Stimulated activated naive CD8-positive, alpha-beta T cell treated with anti-CD3 and anti-CD28 coated beads, Interleukin-15, amount 100 ng/mL, for 72 hours (primary cell): ENCODE data around the gene ALDH3A2.
A peak's percentile ranks its signal among the peaks of the same experiment; 100 is the strongest.
"Not testable (repeated sequence)": the region's sequence is repeated elsewhere in the genome, so short reads cannot be mapped to it uniquely, and the experiment has no call there.

ENCODE experiments used
- ATAC-seq: fragments of 150-1000 bp; cut with Tn5 transposase; 2 replicates; pipeline ENCODE4 v1.10.0; 2021; ENCODE audit warnings: mild to moderate bottlenecking, moderate library complexity
- DNase-seq, 2 donors: peaks; one replicate each; pipeline ENCODE4 v3.0.0; 2021 to 2022
- H3K27ac Mint-ChIP-seq, 2 donors: one replicate each; pipeline ENCODE4 v1.8.0; 2022; ENCODE audit warnings: mild to moderate bottlenecking in 2 of 2, mixed read lengths in 2 of 2, moderate library complexity in 2 of 2
- H3K27me3 Mint-ChIP-seq: one replicate; pipeline ENCODE4 v1.8.0; 2022; ENCODE audit warnings: mixed read lengths
- H3K4me1 Mint-ChIP-seq: one replicate; pipeline ENCODE4 v1.8.0; 2022; ENCODE audit warnings: mild to moderate bottlenecking, mixed read lengths
- H3K4me3 Mint-ChIP-seq, 2 donors: one replicate each; pipeline ENCODE4 v1.8.0; 2022; ENCODE audit warnings: mild to moderate bottlenecking in 2 of 2, mixed read lengths in 2 of 2, moderate library complexity in 1 of 2
- H3K9me3 Mint-ChIP-seq, 2 donors: one replicate each; pipeline ENCODE4 v1.8.0; 2022; ENCODE audit warnings: mixed read lengths in 2 of 2

The ALDH3A2 gene

DNA sequence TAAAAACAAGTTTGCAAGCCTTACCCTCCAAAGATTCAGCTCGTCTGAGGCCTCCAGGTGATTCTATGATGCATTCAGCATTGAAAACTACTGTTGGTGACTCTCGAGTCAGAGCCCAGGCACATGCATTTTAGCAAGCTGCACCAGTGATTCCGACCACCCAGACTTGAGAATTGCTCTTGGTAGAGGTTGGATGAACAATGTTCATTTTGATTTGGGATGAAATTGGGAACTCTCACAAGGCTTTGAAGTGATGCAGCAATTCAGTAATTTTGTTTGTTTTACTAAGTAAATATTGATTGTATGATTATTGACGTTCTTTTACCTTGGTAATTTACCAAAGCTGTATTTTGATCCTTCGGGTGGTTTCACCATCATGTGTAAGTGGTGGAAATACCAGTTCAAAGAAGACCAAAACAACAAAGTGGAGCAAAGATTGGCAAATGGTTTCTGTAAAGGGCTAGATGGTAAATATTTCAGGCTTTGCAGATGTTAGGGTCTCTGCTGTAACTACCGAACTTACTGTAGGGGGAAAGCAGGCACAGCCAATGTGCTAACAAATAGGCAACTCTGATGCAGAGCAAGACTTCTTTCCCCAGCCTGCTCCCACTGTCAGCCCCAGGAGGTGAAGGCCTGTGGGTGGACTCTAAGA, 11.8 kb downstream of the ALDH3A2 start:
- no peak overlapping the region for H3K27ac Mint-ChIP-seq
- H3K4me3 Mint-ChIP-seq, result no peak overlapping the region
- H3K27me3 Mint-ChIP-seq, result no peaks in the 10 kb centered on the region
- no peak for ATAC-seq
- H3K9me3 Mint-ChIP-seq, result no peaks in the 10 kb centered on the region
- no peak for DNase-seq
- no peaks in the 10 kb centered on the region for H3K4me1 Mint-ChIP-seq

DNA sequence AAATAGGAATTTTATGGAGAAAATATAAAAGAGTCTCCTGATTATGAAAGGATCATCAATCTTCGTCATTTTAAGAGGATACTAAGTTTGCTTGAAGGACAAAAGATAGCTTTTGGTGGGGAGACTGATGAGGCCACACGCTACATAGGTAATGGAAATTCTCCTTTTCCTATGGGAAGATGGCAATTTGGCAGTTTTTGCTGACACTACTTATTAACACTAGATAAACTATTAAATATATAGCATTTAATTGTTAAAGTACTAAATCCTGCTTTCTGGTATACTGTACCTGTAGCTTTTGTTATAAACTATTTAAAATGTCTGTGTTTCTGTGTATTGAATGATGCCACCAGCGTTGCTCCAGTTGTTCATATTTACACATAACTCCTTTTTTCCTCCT, 12.6 kb downstream of the ALDH3A2 start:
- no peak for DNase-seq
- Mint-ChIP-seq H3K27me3 (no peaks in the 10 kb centered on the region), H3K4me1 (no peaks in the 10 kb centered on the region), H3K4me3 (no peak overlapping the region), H3K9me3 (no peaks in the 10 kb centered on the region), H3K27ac (no peak overlapping the region)
- no peak for ATAC-seq

GRCh38 chr17:19663097-19663496, 14.5 kb downstream of the ALDH3A2 start:
- ATAC-seq, result no peak
- Mint-ChIP-seq H3K27me3 (no peaks in the 10 kb centered on the region), H3K4me3 (no peak overlapping the region), H3K4me1 (no peaks in the 10 kb centered on the region), H3K27ac (peak overlapping the region in 1 of 2 donors; percentile 25), H3K9me3 (no peaks in the 10 kb centered on the region)
- DNase-seq, result no peak

DNA sequence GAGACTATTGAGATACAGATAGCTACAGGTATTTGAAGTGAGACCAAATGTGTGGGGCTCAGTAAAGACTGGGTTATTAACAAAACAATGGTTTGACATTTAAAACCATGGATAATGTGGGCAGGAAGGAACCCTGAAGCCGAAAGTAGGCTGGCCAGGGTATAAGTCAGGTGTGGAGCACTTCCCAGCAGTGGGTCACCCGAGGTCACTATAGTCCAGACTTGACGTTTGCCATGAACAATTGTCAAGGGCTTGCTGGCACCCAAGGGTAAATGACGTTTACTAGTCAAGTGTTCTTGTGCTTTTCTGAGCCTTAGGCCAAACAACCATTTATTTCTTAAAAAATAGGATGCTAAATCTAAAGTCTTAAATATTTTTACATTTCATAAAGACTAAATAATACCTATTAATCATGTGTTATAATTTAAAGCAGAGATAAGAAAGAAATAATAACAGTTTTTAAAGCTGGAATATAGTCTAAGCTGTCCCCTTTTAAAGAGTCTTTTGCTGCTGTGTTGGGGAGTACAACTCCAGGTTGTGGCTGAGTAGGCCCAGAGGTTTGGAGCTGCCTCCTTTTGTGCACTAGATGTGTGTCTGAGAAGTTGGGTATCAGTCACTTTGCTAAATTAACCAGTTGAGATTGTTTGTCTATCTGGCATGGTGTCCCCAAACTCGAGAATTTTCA, 15.7 kb downstream of the ALDH3A2 start:
- Mint-ChIP-seq H3K4me1 (no peaks in the 10 kb centered on the region), H3K4me3 (no peak overlapping the region), H3K27ac (no peak overlapping the region), H3K9me3 (no peaks in the 10 kb centered on the region), H3K27me3 (no peaks in the 10 kb centered on the region)
- DNase-seq (no peak), ATAC-seq (no peak)

DNA sequence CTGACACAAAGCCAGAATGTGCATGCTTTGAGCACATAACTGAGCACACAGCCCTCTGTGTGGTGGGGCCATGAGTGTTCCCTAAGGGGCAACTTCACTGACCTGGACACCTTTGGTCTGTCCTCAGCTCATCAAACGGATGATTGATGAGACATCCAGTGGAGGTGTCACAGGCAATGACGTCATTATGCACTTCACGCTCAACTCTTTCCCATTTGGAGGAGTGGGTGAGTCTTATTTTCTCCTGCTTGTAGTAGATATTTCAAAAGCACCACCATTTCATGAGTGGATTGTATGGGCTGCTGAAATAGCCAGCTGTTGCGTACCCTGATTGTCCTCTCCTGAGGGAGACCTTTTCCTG, 16.2 kb downstream of the ALDH3A2 start:
- Mint-ChIP-seq H3K9me3 (no peaks in the 10 kb centered on the region), H3K4me3 (no peak overlapping the region), H3K27me3 (no peaks in the 10 kb centered on the region), H3K27ac (peak overlapping the region in 1 of 2 donors; percentile 37), H3K4me1 (no peaks in the 10 kb centered on the region)
- DNase-seq (no peak), ATAC-seq (no peak)

DNA sequence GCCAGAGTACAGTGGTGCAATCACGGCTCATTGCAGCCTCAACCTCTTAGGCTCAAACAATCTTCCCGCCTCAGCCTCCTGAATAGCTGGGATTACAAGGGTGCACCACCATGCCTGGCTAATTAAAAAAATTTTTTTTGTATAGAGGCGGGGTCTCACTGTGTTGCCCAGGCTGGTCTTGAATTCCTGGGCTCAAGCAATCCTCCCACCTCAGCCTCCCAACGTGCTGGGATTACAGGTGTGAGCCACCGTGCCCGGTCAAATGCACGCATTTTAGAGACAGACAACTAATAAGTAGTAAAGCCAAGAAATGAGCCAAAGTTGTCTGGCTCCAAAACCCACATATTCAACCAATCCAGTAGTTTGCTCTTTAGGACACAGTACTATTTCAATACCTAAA, 21.1 kb downstream of the ALDH3A2 start:
- DNase-seq, H3K27ac Mint-ChIP-seq, H3K4me3 Mint-ChIP-seq, ATAC-seq, H3K27me3 Mint-ChIP-seq, H3K9me3 Mint-ChIP-seq, H3K4me1 Mint-ChIP-seq: not testable (repeated sequence)

- no peaks in the 10 kb centered on the region for H3K9me3 Mint-ChIP-seq
- DNase-seq (no peak), ATAC-seq (no peak)
- H3K27me3 Mint-ChIP-seq, result no peaks in the 10 kb centered on the region
- H3K27ac Mint-ChIP-seq, result peak overlapping the region in 1 of 2 donors; percentile 22
- no peak overlapping the region for H3K4me3 Mint-ChIP-seq
- no peaks in the 10 kb centered on the region for H3K4me1 Mint-ChIP-seq
These were observed 22.4 kb downstream of the ALDH3A2 start for GRCh38 chr17:19670908-19671307.

DNA sequence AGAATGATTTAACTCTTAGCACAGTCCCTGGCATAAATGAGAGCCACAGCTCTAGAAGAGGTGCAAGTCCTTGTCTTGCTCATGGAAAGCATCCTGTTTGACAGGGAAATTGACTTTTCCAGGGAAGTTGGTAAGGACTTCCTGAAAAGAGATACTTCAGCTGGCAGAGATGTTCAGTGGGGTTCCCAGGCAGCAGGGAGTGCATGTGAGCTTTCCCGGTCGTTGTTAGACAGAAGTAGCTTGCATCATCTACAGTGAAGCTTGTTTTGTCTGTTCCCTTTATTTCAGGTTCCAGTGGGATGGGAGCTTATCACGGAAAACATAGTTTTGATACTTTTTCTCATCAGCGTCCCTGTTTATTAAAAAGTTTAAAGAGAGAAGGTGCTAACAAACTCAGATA, 22.9 kb downstream of the ALDH3A2 start:
- Mint-ChIP-seq H3K4me1 (no peaks in the 10 kb centered on the region), H3K4me3 (no peak overlapping the region), H3K27me3 (no peaks in the 10 kb centered on the region), H3K27ac (no peak overlapping the region), H3K9me3 (no peaks in the 10 kb centered on the region)
- ATAC-seq, result no peak
- no peak for DNase-seq

DNA sequence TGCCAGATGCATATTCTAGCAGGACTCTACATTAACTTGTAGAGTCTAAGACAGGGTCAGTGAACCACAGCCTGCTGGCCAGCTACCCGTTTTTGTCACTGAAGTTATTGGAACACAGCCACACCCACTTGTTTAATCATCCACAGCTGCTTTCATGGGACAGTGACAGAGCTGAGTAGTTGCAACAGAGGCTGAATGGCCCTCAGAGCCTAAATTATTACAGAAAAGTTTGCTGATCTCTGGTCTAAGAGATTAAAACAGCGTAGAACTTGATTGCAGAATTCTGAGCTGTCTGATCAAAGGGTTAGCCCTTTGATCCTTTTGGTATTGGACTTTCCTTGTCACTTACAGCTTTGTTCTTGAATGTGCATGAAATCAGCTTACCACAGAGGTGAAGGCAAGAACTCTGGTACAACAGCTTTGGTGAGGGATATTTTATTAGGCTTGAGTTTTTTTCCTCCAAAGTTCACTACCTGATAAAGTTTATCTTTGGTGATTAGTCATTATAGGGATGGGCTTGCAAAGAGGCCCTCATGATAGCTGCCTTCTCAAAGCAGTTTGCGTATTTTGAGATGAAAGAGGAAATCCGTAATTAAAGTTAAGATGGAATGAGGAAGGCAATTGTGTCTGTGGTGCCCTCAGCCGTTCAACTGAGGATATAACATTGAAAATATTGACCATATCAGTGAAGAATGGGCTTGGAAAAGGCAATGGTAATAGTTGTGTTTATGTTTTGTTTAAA, 23.6 kb downstream of the ALDH3A2 start:
- ATAC-seq (no peak), DNase-seq (no peak)
- Mint-ChIP-seq H3K4me3 (no peak overlapping the region), H3K27ac (no peak overlapping the region), H3K4me1 (no peaks in the 10 kb centered on the region), H3K9me3 (no peaks in the 10 kb centered on the region), H3K27me3 (no peaks in the 10 kb centered on the region)

DNA sequence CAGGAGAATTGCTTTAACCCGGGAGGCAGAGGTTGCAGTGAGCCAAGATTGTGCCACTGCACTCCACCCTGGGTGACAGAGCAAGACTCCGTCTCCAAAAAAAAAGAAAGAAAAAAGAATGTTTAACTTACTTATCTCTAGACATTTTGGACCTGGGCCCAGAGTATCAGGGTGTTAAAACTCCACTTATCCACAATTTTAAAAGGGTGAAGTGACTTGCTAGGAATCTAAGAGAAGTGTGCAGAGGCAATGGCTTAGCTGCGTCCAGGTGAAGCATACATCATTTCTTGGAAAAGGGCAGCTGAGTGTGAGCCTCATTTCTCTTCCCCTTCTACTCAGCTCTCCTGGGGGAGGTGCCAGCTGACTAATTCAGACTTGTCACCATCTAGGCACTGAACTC, 25.1 kb downstream of the ALDH3A2 start:
- Mint-ChIP-seq H3K9me3 (no peaks in the 10 kb centered on the region), H3K4me1 (no peaks in the 10 kb centered on the region), H3K4me3 (no peak overlapping the region), H3K27me3 (no peaks in the 10 kb centered on the region), H3K27ac (no peak overlapping the region)
- ATAC-seq (no peak), DNase-seq (no peak)

GRCh38 chr17:19676896-19677295, 28.3 kb downstream of the ALDH3A2 start:
- no peak overlapping the region for H3K27ac Mint-ChIP-seq
- no peaks in the 10 kb centered on the region for H3K4me1 Mint-ChIP-seq
- ATAC-seq, result no peak

DNA sequence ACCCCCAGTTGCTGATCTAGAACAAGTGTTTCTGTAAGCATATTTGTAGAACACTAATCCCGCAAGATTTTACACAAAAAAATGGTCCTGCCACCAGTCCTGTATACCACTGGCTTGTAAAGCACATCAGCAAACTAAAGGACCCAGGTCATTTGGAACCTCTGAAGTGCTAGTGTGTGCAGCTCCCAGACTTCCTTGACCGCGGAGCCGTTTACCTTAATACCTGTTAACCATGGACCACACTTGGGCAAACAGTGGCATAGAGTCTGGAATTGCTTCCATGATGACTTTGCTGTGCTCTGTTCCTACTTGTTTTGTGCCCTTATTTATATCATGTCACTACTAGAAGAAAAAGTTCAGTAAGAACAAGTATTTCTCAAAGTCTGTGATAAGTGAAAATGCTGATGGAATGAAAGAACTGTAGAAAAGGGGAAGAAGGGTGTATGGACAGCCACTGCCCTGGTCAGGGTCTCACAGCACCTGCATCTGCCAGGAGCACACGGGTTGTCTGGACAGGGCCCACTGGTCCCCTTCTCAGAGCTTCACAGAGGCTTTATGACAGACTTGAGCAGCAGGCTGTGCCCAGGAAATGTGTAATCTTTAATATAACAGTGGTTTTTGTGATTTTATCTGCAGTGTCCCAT, 29.3 kb downstream of the ALDH3A2 start:
- H3K27ac Mint-ChIP-seq, result no peak overlapping the region
- ATAC-seq (no peak), DNase-seq (no peak)
- no peak overlapping the region for H3K4me3 Mint-ChIP-seq
- H3K4me1 Mint-ChIP-seq, result no peaks in the 10 kb centered on the region
- H3K9me3 Mint-ChIP-seq, result no peaks in the 10 kb centered on the region
- H3K27me3 Mint-ChIP-seq, result no peaks in the 10 kb centered on the region

More at GRCh38 chr17:19676896-19677295, 28.3 kb downstream of the ALDH3A2 start:
- Mint-ChIP-seq H3K27me3 (no peaks in the 10 kb centered on the region), H3K4me3 (no peak overlapping the region), H3K9me3 (no peaks in the 10 kb centered on the region)
- no peak for DNase-seq

GRCh38 chr17:19678581-19679453, 30.3 kb downstream of the ALDH3A2 start:
- H3K9me3 Mint-ChIP-seq, result no peaks in the 10 kb centered on the region
- no peaks in the 10 kb centered on the region for H3K4me1 Mint-ChIP-seq
- no peaks in the 10 kb centered on the region for H3K27me3 Mint-ChIP-seq
- no peak for ATAC-seq
- DNase-seq, result no peak
- H3K27ac Mint-ChIP-seq, result no peak overlapping the region
- H3K4me3 Mint-ChIP-seq, result no peak overlapping the region

- H3K9me3 Mint-ChIP-seq, result no peaks in the 10 kb centered on the region
- ATAC-seq (no peak), DNase-seq (no peak)
- H3K4me3 Mint-ChIP-seq, result no peak overlapping the region
- no peaks in the 10 kb centered on the region for H3K27me3 Mint-ChIP-seq
- H3K27ac Mint-ChIP-seq, result peak overlapping the region in 1 of 2 donors; percentile 28
- no peaks in the 10 kb centered on the region for H3K4me1 Mint-ChIP-seq
These were observed 34.6 kb downstream of the ALDH3A2 start for GRCh38 chr17:19683117-19683516.

DNA sequence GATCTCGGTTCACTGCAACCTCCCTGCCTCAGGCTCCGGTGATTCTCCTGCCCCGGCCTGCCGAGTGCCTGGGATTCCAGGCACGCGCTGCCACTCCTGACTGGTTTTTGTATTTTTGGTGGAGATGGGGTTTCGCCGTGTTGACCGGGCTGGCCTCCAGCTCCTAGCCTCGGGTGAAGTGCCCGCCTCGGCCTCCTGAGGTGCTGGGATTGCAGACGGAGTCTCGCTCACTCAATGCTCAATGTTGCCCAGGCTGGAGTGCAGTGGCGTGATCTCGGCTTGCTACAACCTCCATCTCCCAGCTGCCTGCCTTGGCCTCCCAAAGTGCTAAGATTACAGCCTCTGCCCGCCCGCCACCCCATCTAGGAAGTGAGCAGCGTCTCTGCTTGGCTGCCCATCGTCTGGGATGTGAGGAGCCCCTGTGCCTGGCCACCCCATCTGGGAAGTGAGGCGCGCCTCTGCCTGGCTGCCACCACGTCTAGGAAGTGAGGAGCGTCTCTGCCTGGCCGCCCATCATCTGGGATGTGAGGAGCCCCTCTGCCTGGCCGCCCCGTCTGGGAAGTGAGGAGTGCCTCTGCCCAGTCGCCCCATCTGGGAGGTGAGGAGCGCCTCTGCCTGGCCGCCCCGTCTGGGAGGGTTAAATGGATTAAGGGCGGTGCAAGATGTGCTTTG, 36.5 kb downstream of the ALDH3A2 start:
- not testable (repeated sequence) for H3K27me3 Mint-ChIP-seq, ATAC-seq, H3K4me3 Mint-ChIP-seq, DNase-seq, H3K9me3 Mint-ChIP-seq, H3K4me1 Mint-ChIP-seq, H3K27ac Mint-ChIP-seq
